CD14-positive monocyte (primary cell): ENCODE data around the gene TRMT13. TPM values are rescaled to one million over a fixed set of nuclear protein-coding genes. Genes with fewer than 3 reads are reported as not detected.

Experiments
- DNase-seq, 3 donors: peaks; one replicate each; pipeline ENCODE4 v3.0.0-alpha.2; 2011 to 2022
- H2AFZ ChIP-seq: 2 replicates; pipeline ENCODE4 v1.6.0; 2012; ENCODE audit warnings: mild to moderate bottlenecking, low read depth, low read length, inconsistent platforms; ENCODE audit not compliant: insufficient read depth, poor library complexity, severe bottlenecking
- H3K27ac ChIP-seq, 2 donors: 1 replicate in 1 of 2; 2 replicates in 1 of 2; pipeline ENCODE4 v1.5.1; 2012 to 2013; ENCODE audit warnings: low read length in 2 of 2, control low read depth in 1 of 2, inconsistent platforms in 1 of 2, low read depth in 1 of 2, mild to moderate bottlenecking in 1 of 2
- H3K27me3 ChIP-seq, 2 donors: one replicate each; pipeline versions ENCODE4 v1.6.0 to v1.6.1; 2011 to 2013; ENCODE audit warnings: low read length in 2 of 2; ENCODE audit not compliant: control insufficient read depth in 2 of 2, insufficient read depth in 2 of 2
- H3K36me3 ChIP-seq, 2 donors: replicated peaks in 1 of 2; 1 replicate in 1 of 2; 2 replicates in 1 of 2; pipeline versions ENCODE4 v1.5.1 to v1.6.1; 2012 to 2013; ENCODE audit warnings: low read length in 2 of 2, control low read depth in 1 of 2, inconsistent platforms in 1 of 2, mild to moderate bottlenecking in 1 of 2; ENCODE audit not compliant: insufficient read depth in 2 of 2, control insufficient read depth in 1 of 2
- H3K4me1 ChIP-seq, 2 donors: 1 replicate in 1 of 2; 2 replicates in 1 of 2; pipeline versions ENCODE4 v1.5.1 to v1.6.1; 2012 to 2013; ENCODE audit warnings: low read length in 2 of 2, control low read depth in 1 of 2, inconsistent platforms in 1 of 2, mild to moderate bottlenecking in 1 of 2, moderate library complexity in 1 of 2; ENCODE audit not compliant: insufficient read depth in 2 of 2, control insufficient read depth in 1 of 2
- H3K4me2 ChIP-seq: replicated peaks from 2 replicates; pipeline ENCODE3; 2012; ENCODE audit warnings: low read length, moderate library complexity, mild to moderate bottlenecking; ENCODE audit not compliant: poor library complexity, severe bottlenecking; ENCODE audit errors: extremely low read depth
- H3K4me3 ChIP-seq, 3 experiments: fragments of 200-600 bp in 1 of 3; sonication (generic) in 1 of 3; replicated peaks in 1 of 3; 1 replicate in 2 of 3; 2 replicates in 1 of 3; pipeline ENCODE4 v1.5.1; 2011 to 2013; ENCODE audit warnings: low read length in 3 of 3, mild to moderate bottlenecking in 3 of 3, control low read depth in 2 of 3, low read depth in 2 of 3, inconsistent platforms in 1 of 3, moderate library complexity in 1 of 3
- H3K79me2 ChIP-seq: 2 replicates; pipeline ENCODE4 v1.6.0; 2012; ENCODE audit warnings: mild to moderate bottlenecking, control low read depth, inconsistent platforms, low read length, moderate library complexity; ENCODE audit not compliant: insufficient read depth
- H3K9ac ChIP-seq: 2 replicates; pipeline ENCODE4 v1.6.0; 2017; ENCODE audit warnings: low read length, mild to moderate bottlenecking; ENCODE audit not compliant: insufficient read depth, poor library complexity, severe bottlenecking
- H3K9me3 ChIP-seq, 2 donors: replicated peaks in 1 of 2; 1 replicate in 1 of 2; 2 replicates in 1 of 2; pipeline versions ENCODE4 v1.5.1 to v1.6.1; 2012 to 2013; ENCODE audit warnings: low read length in 2 of 2, control low read depth in 1 of 2; ENCODE audit not compliant: control insufficient read depth in 1 of 2, insufficient read depth in 1 of 2
- H4K20me1 ChIP-seq: 2 replicates; pipeline ENCODE4 v1.6.0; 2012; ENCODE audit warnings: mild to moderate bottlenecking, low read length, control low read depth, moderate library complexity; ENCODE audit not compliant: insufficient read depth
- H3K27ac Mint-ChIP-seq, 7 donors: one replicate each; pipeline ENCODE4 v1.8.0; 2020; ENCODE audit warnings: mild to moderate bottlenecking in 7 of 7, mixed read lengths in 7 of 7, moderate library complexity in 6 of 7, inconsistent platforms in 2 of 7
- H3K27me3 Mint-ChIP-seq, 3 donors: one replicate each; pipeline ENCODE4 v1.8.0; 2021 to 2022; ENCODE audit warnings: low read depth in 3 of 3, mild to moderate bottlenecking in 3 of 3, mixed read lengths in 3 of 3, moderate library complexity in 3 of 3, inconsistent platforms in 1 of 3
- H3K36me3 Mint-ChIP-seq, 2 donors: one replicate each; pipeline ENCODE4 v1.8.0; 2020; ENCODE audit warnings: mixed read lengths in 2 of 2, inconsistent platforms in 1 of 2, mild to moderate bottlenecking in 1 of 2
- H3K4me1 Mint-ChIP-seq: one replicate; pipeline ENCODE4 v1.8.0; 2020; ENCODE audit warnings: mild to moderate bottlenecking, mixed read lengths
- H3K4me3 Mint-ChIP-seq, 2 donors: one replicate each; pipeline ENCODE4 v1.8.0; 2020; ENCODE audit warnings: mild to moderate bottlenecking in 2 of 2, mixed read lengths in 2 of 2, moderate library complexity in 1 of 2
- H3K9me3 Mint-ChIP-seq, 7 donors: one replicate each; pipeline ENCODE4 v1.8.0; 2020 to 2022; ENCODE audit warnings: mixed read lengths in 7 of 7, mild to moderate bottlenecking in 6 of 7, moderate library complexity in 6 of 7, inconsistent platforms in 2 of 7
- CTCF ChIP-seq: fragments of 200-600 bp; IDR thresholded peaks from one replicate; pipeline ENCODE4 v1.8.0; 2022; ENCODE audit warnings: antibody characterized with exemption, mild to moderate bottlenecking
- WGBS: methylation state at CpG from one replicate; pipeline ENCODE4 v1.1.5; 2013; ENCODE audit warnings: missing lambda C conversion rate; ENCODE audit not compliant: insufficient coverage; 5-methylcytosine and 5-hydroxymethylcytosine counted together
- intact Hi-C, 2 donors: fragments of 100-400 bp; cut with micrococcal nuclease; formaldehyde crosslinking; loops; one replicate each; pipeline versions ENCODE4 v1.15.0 to v1.15.1; 2023
- polyA plus RNA-seq, 3 donors: library from polyadenylated mRNA; depleted of rRNA in 1 of 3; unstranded in 2 of 3; stranded (reverse) in 1 of 3; fragments of 300-500 nt in 2 of 3; fragments of >200 nt in 1 of 3; fragmentation: Illumina TruSeq in 2 of 3; gene quantifications; 1 replicate in 2 of 3; 2 replicates in 1 of 3; pipeline ENCODE4 v1.2.3, GENCODE V29; 2012 to 2021

TRMT13 gene
- polyA plus RNA-seq, 3 donors = 2.2 to 8.1 (median 2.3) TPM

GRCh38 chr1:100162881-100163280 lies 29.9 kb downstream of the TRMT13 start:
- no peaks in the 10 kb centered on the region for H3K4me1 Mint-ChIP-seq
- no peak overlapping the region for H3K4me3 ChIP-seq
- no peak overlapping the region for H3K27ac Mint-ChIP-seq
- intact Hi-C loops = no loop called here
- H3K27me3 Mint-ChIP-seq = peaks cover 0 to 2% (median 0%) of the 10 kb centered on the region in 3 donors
- no peak overlapping the region for H3K4me3 Mint-ChIP-seq
- H3K9ac ChIP-seq = no peak overlapping the region
- H3K4me1 ChIP-seq = no peaks in the 10 kb centered on the region
- H4K20me1 ChIP-seq = no peaks in the 10 kb centered on the region
- no peak for DNase-seq
- H3K36me3 ChIP-seq = no peaks in the 10 kb centered on the region
- no peak overlapping the region for H3K27ac ChIP-seq
- H3K79me2 ChIP-seq = no peaks in the 10 kb centered on the region
- peaks cover 0 to 4% (median 0%) of the 10 kb centered on the region in 7 donors for H3K9me3 Mint-ChIP-seq
- no peak overlapping the region for H3K4me2 ChIP-seq
- H3K36me3 Mint-ChIP-seq = no peaks in the 10 kb centered on the region
- H2AFZ ChIP-seq = no peak overlapping the region
- no peaks in the 10 kb centered on the region for H3K9me3 ChIP-seq
- no peaks in the 10 kb centered on the region for H3K27me3 ChIP-seq
- TF ChIP-seq CTCF = no peak

DNA sequence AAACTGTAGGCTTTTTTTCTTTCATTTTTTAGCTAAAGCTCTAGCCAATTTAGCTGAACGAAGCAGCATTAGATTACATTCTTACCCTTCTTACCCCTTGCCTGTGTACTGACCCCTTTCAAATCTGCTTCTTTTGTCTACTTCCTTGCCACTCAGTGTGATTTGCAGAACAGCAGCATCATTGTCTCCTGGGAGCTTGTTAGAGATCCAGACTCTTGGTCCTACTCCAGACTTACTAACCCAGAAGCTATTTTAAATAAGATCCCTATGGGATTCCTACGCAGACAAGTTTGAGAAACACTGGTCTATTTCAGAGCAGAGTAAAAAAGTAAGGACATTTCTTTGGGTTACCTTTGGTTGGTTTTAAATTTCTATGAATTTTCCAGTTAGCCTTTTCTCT lies 31.3 kb downstream of the TRMT13 start:
- no peaks in the 10 kb centered on the region for H3K36me3 Mint-ChIP-seq
- no peak overlapping the region for H3K4me2 ChIP-seq
- no peak overlapping the region for H3K27ac Mint-ChIP-seq
- no peaks in the 10 kb centered on the region for H3K9me3 ChIP-seq
- no peak for TF ChIP-seq CTCF
- no peaks in the 10 kb centered on the region for H3K27me3 ChIP-seq
- no peaks in the 10 kb centered on the region for H3K79me2 ChIP-seq
- H3K4me3 ChIP-seq = no peak overlapping the region
- H3K36me3 ChIP-seq = no peaks in the 10 kb centered on the region
- intact Hi-C loops = no loop called here
- no peak overlapping the region for H2AFZ ChIP-seq
- WGBS = 89% methylated on average over 1 of the region's 2 CpGs
- H3K27me3 Mint-ChIP-seq = peaks cover 0 to 2% (median 0%) of the 10 kb centered on the region in 3 donors
- H3K4me3 Mint-ChIP-seq = no peak overlapping the region
- no peak overlapping the region for H3K27ac ChIP-seq
- no peak for DNase-seq
- no peaks in the 10 kb centered on the region for H4K20me1 ChIP-seq
- no peak overlapping the region for H3K9ac ChIP-seq
- H3K4me1 ChIP-seq = no peaks in the 10 kb centered on the region
- H3K9me3 Mint-ChIP-seq = peaks cover 0 to 1% (median 0%) of the 10 kb centered on the region in 7 donors
- no peaks in the 10 kb centered on the region for H3K4me1 Mint-ChIP-seq
